Glutamatergic neuron (in vitro differentiated cells): Measurements from ENCODE around the gene STAT5A. TPM values are rescaled to one million over a fixed set of nuclear protein-coding genes. Genes with fewer than 3 reads are reported as not detected.

Source experiments
- DNase-seq: peaks from one replicate; pipeline ENCODE4 v3.0.0; 2022
- H3K27ac Mint-ChIP-seq: one replicate; pipeline ENCODE4 v1.8.0; 2020; ENCODE audit warnings: mild to moderate bottlenecking, mixed read lengths, inconsistent platforms; ENCODE audit not compliant: unreplicated experiment
- H3K27me3 Mint-ChIP-seq: one replicate; pipeline ENCODE4 v1.8.0; 2020; ENCODE audit warnings: mild to moderate bottlenecking, moderate library complexity, mixed read lengths, inconsistent platforms; ENCODE audit not compliant: unreplicated experiment
- H3K36me3 Mint-ChIP-seq: one replicate; pipeline ENCODE4 v1.8.0; 2020; ENCODE audit warnings: mild to moderate bottlenecking, mixed read lengths, inconsistent platforms; ENCODE audit not compliant: unreplicated experiment
- H3K4me1 Mint-ChIP-seq: one replicate; pipeline ENCODE4 v1.8.0; 2020; ENCODE audit warnings: mild to moderate bottlenecking, low read depth, mixed read lengths, inconsistent platforms; ENCODE audit not compliant: unreplicated experiment
- H3K4me3 Mint-ChIP-seq: one replicate; pipeline ENCODE4 v1.8.0; 2020; ENCODE audit warnings: mild to moderate bottlenecking, mixed read lengths, inconsistent platforms; ENCODE audit not compliant: unreplicated experiment
- H3K9me3 Mint-ChIP-seq: one replicate; pipeline ENCODE4 v1.8.0; 2020; ENCODE audit warnings: mild to moderate bottlenecking, moderate library complexity, mixed read lengths, inconsistent platforms; ENCODE audit not compliant: unreplicated experiment
- total RNA-seq: library from RNA; stranded (reverse); fragmentation: NEBNext Ultra II Directional; extraction: Animal tissue kit (Norgen Biotek cat#: 25700); gene quantifications from one replicate; pipeline ENCODE4 v1.2.1, GENCODE V29; 2021; ENCODE audit not compliant: unreplicated experiment
- TF ChIP-seq, protein P1 (sequence below): fragments of 200-600 bp; sonication (generic); IDR thresholded peaks from one replicate; pipeline ENCODE4 v1.5.0; 2021; ENCODE audit not compliant: partially characterized antibody, unreplicated experiment

STAT5A gene
- total RNA-seq, 1 donor from 2014 or later: 3.4 TPM

DNA sequence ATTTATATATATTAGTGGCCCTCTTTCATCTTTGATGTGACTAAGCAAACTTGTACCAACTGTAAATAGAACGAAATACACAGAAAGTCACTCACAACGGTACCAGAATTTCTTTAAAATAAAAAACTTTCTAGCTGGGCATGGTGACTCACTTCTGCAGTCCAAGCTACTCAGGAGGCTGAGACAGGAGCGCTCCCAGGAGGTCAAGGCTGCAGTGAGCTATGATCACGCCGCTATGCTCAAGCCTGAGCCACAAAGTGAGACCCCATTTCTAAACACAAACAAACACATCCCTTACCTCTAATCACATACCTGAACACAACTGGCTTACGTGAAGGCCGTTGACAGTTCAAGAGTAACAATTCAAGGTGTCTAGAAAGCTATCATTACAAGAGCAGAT lies 41.8 kb upstream of the STAT5A start:
- peaks cover 3% of the 10 kb centered on the region for H3K9me3 Mint-ChIP-seq
- TF ChIP-seq, protein P1, sequence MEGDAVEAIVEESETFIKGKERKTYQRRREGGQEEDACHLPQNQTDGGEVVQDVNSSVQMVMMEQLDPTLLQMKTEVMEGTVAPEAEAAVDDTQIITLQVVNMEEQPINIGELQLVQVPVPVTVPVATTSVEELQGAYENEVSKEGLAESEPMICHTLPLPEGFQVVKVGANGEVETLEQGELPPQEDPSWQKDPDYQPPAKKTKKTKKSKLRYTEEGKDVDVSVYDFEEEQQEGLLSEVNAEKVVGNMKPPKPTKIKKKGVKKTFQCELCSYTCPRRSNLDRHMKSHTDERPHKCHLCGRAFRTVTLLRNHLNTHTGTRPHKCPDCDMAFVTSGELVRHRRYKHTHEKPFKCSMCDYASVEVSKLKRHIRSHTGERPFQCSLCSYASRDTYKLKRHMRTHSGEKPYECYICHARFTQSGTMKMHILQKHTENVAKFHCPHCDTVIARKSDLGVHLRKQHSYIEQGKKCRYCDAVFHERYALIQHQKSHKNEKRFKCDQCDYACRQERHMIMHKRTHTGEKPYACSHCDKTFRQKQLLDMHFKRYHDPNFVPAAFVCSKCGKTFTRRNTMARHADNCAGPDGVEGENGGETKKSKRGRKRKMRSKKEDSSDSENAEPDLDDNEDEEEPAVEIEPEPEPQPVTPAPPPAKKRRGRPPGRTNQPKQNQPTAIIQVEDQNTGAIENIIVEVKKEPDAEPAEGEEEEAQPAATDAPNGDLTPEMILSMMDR: no peak
- peaks cover 33% of the 10 kb centered on the region for H3K4me1 Mint-ChIP-seq
- no peak overlapping the region for H3K4me3 Mint-ChIP-seq
- DNase-seq: no peak
- H3K36me3 Mint-ChIP-seq: no peaks in the 10 kb centered on the region
- peaks cover 7% of the 10 kb centered on the region for H3K27me3 Mint-ChIP-seq
- no peak overlapping the region for H3K27ac Mint-ChIP-seq

GRCh38 chr17:42247734-42248133 lies 40.6 kb upstream of the STAT5A start:
- no peak for DNase-seq
- no peak overlapping the region for H3K4me3 Mint-ChIP-seq
- H3K36me3 Mint-ChIP-seq: no peaks in the 10 kb centered on the region
- peaks cover 7% of the 10 kb centered on the region for H3K27me3 Mint-ChIP-seq
- peaks cover 1% of the 10 kb centered on the region for H3K9me3 Mint-ChIP-seq
- H3K27ac Mint-ChIP-seq: peak overlapping the region; percentile 54
- TF ChIP-seq, protein P1: no peak
- H3K4me1 Mint-ChIP-seq: peaks cover 28% of the 10 kb centered on the region

DNA sequence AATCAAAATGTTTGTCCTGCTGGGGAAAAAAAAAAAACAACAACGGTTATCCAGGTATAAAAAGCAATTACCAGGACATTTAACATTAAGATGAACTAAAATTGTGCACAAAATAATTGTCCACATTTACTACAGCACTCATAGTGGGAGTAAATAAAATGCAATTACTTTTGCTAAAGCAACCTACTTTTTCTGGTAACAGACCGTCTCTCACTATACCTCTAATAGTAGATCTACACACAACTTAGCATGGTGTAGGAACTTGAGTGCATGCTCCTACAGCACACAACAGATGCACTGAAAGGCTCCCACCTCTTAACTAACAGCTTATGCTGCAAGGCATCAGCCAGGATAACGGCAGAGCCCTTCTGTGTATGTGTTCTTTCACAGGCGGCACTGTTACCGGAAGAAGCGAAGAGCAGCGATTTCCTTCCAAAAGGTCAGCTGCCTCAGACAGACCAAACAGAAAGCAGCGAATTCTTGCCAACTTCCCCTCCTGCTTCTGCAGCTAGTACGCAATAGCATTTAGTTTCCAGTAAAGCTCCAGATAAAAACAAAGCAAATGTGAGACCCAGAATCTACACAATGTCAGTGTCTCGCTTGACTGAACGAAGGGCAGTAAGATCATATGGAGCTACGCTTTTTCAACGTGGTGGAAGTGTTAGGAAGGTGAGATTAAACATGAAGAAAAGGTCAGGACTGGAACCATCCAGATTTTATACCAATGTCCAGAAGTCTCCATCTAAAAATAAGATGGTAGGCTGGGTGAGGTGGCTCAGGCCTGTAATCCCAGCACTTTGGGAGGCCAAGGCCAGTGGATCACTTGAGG lies 39.7 kb upstream of the STAT5A start:
- Mint-ChIP-seq H3K4me1 (peaks cover 28% of the 10 kb centered on the region), H3K4me3 (peak overlapping the region; percentile 30), H3K27me3 (peaks cover 7% of the 10 kb centered on the region), H3K9me3 (peaks cover 1% of the 10 kb centered on the region), H3K36me3 (no peaks in the 10 kb centered on the region), H3K27ac (peak overlapping the region; percentile 98)
- peak; percentile 44 for DNase-seq
- TF ChIP-seq, protein P1: no peak

DNA sequence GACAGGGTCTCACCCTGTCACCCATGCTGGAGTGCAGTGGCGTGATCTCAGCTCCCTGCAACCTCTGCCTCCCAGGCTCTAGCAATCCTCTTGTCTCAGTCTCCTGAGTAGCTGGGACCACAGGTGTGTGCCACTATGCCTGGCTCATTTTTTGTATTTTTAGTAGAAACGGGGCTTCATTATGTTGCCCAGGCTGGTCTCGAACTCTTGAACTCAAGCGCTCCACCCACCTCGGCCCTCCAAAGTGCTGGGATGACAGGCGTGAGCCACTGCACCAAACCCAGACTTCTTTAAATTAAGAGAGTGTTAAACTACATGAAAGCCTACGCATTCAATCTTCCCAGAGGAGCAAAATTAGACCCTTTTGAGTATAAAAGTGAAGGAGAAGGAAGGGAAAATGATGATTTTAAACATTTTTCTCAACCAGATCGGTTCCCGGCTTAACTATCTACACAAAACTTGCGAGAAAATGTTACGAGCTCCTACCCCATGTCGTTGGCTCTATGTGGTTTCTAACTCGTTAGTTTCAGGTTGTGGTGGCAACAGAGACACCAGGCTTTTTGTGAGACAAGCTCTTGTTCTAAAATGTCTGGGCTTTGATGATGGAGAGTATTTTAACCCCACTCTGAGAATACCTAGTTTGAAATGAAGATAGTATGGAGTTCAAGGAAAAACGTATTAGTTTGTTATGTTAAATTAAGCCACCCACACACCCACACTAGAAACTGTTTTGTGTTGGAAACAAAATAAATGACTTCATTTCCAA lies 38.4 kb upstream of the STAT5A start:
- TF ChIP-seq, protein P1: no peak
- Mint-ChIP-seq H3K4me3 (no peak overlapping the region), H3K4me1 (peaks cover 23% of the 10 kb centered on the region), H3K9me3 (no peaks in the 10 kb centered on the region), H3K27me3 (peaks cover 2% of the 10 kb centered on the region), H3K36me3 (no peaks in the 10 kb centered on the region), H3K27ac (peak overlapping the region; percentile 19)
- DNase-seq: no peak

GRCh38 chr17:42251115-42251514 lies 37.2 kb upstream of the STAT5A start:
- TF ChIP-seq, protein P1: no peak
- no peak overlapping the region for H3K27ac Mint-ChIP-seq
- no peaks in the 10 kb centered on the region for H3K9me3 Mint-ChIP-seq
- H3K4me3 Mint-ChIP-seq: no peak overlapping the region
- no peaks in the 10 kb centered on the region for H3K27me3 Mint-ChIP-seq
- no peaks in the 10 kb centered on the region for H3K36me3 Mint-ChIP-seq
- DNase-seq: no peak
- peaks cover 23% of the 10 kb centered on the region for H3K4me1 Mint-ChIP-seq
